NCI-H2196 treated with DMSO at 0.1 percent for 48 hours (cell line): Measurements from ENCODE around the gene COPE.

Experiments
- DNase-seq: peaks from one replicate; lab custom pipeline; 2025; ENCODE audit not compliant: unreplicated experiment; lab: John Stamatoyannopoulos, UW

Gene COPE

GRCh38 chr19:18853755-18854427, 65.3 kb downstream of the COPE start:
- DNase-seq = no peak

- DNase-seq = no peak
Observed at GRCh38 chr19:18852648-18853047, 66.5 kb downstream of the COPE start.

- DNase-seq = no peak
Observed at GRCh38 chr19:18851673-18852325, 67.4 kb downstream of the COPE start.

- no peak for DNase-seq
Observed at GRCh38 chr19:18850471-18851375, 68.5 kb downstream of the COPE start.

GRCh38 chr19:18849838-18850400, 69.3 kb downstream of the COPE start:
- no peak for DNase-seq
